OCI-LY1 (cell line): ENCODE data around the gene ZNF460.
A peak's percentile ranks its signal among the peaks of the same experiment; 100 is the strongest.

Experiments
- H2AFZ ChIP-seq: fragments of 200-600 bp; sonication (generic), shearing (Covaris generic); 2 replicates; pipeline ENCODE4 v1.6.0; 2014; ENCODE audit warnings: antibody characterized with exemption, mild to moderate bottlenecking, low read length
- H3F3A ChIP-seq: fragments of 200-600 bp; sonication (generic), shearing (Covaris generic); 2 replicates; pipeline ENCODE4 v1.6.0; 2014; ENCODE audit warnings: mild to moderate bottlenecking, antibody characterized with exemption, low read length, moderate library complexity; ENCODE audit not compliant: insufficient read depth
- H3K27ac ChIP-seq: fragments of 200-600 bp; sonication (generic); 2 replicates; pipeline ENCODE4 v1.5.1; 2014; ENCODE audit warnings: low read length, mixed run types, mild to moderate bottlenecking, low read depth; ENCODE audit not compliant: poor library complexity, severe bottlenecking
- H3K27me3 ChIP-seq: fragments of 200-600 bp; sonication (generic); 2 replicates; pipeline ENCODE4 v1.6.0; 2014; ENCODE audit warnings: antibody characterized with exemption, mild to moderate bottlenecking, low read length, moderate library complexity; ENCODE audit not compliant: insufficient read depth
- H3K36me3 ChIP-seq: fragments of 200-600 bp; sonication (generic); 2 replicates; pipeline ENCODE4 v1.6.1; 2014; ENCODE audit warnings: mild to moderate bottlenecking, antibody characterized with exemption, low read length, moderate library complexity, mixed read lengths; ENCODE audit not compliant: insufficient read depth
- H3K4me1 ChIP-seq: fragments of 200-600 bp; sonication (generic); 2 replicates; pipeline ENCODE4 v1.5.1; 2014; ENCODE audit warnings: mild to moderate bottlenecking, low read length, moderate library complexity; ENCODE audit not compliant: insufficient read depth, severe bottlenecking
- H3K4me2 ChIP-seq: fragments of 200-600 bp; sonication (generic), shearing (Covaris generic); 2 replicates; pipeline ENCODE4 v1.6.1; 2014; ENCODE audit warnings: low read length
- H3K4me3 ChIP-seq: fragments of 200-600 bp; sonication (generic); 2 replicates; pipeline ENCODE4 v1.5.1; 2014; ENCODE audit warnings: low read length, low read depth, mild to moderate bottlenecking, mixed read lengths; ENCODE audit not compliant: poor library complexity, severe bottlenecking
- H3K79me2 ChIP-seq: fragments of 200-600 bp; shearing (Covaris generic); 2 replicates; pipeline ENCODE4 v1.6.1; 2016; ENCODE audit warnings: mixed run types, low read length, mixed read lengths; ENCODE audit not compliant: insufficient read depth
- H3K9ac ChIP-seq: fragments of 200-600 bp; sonication (generic), shearing (Covaris generic); 2 replicates; pipeline ENCODE4 v1.6.1; 2014; ENCODE audit warnings: mild to moderate bottlenecking, low read length, mixed read lengths
- H3K9me2 ChIP-seq: fragments of 200-600 bp; sonication (generic), shearing (Covaris generic); 2 replicates; pipeline ENCODE4 v1.6.1; 2014; ENCODE audit warnings: low read depth, mild to moderate bottlenecking, low read length, mixed read lengths
- H3K9me3 ChIP-seq: fragments of 200-600 bp; shearing (Covaris generic); 2 replicates; pipeline ENCODE4 v1.6.1; 2014; ENCODE audit warnings: low read length, mixed read lengths
- H4K20me1 ChIP-seq: fragments of 200-600 bp; sonication (generic), shearing (Covaris generic); 2 replicates; pipeline ENCODE4 v1.6.0; 2016; ENCODE audit warnings: mild to moderate bottlenecking, low read length; ENCODE audit not compliant: insufficient read depth
- EZH2 ChIP-seq: fragments of 200-600 bp; sonication (generic), shearing (Covaris generic); IDR thresholded peaks from 2 replicates; pipeline ENCODE4 v1.8.0; 2017; ENCODE audit warnings: borderline replicate concordance, mixed run types, mild to moderate bottlenecking, antibody characterized with exemption, low read length, moderate library complexity, mixed read lengths
- TF ChIP-seq, protein P1 (sequence below): fragments of 200-600 bp; sonication (generic), shearing (Covaris generic); IDR thresholded peaks from 2 replicates; pipeline ENCODE4 v1.5.1; 2017; ENCODE audit warnings: mild to moderate bottlenecking, antibody characterized with exemption, low read length, moderate library complexity, mixed read lengths

Gene ZNF460

DNA sequence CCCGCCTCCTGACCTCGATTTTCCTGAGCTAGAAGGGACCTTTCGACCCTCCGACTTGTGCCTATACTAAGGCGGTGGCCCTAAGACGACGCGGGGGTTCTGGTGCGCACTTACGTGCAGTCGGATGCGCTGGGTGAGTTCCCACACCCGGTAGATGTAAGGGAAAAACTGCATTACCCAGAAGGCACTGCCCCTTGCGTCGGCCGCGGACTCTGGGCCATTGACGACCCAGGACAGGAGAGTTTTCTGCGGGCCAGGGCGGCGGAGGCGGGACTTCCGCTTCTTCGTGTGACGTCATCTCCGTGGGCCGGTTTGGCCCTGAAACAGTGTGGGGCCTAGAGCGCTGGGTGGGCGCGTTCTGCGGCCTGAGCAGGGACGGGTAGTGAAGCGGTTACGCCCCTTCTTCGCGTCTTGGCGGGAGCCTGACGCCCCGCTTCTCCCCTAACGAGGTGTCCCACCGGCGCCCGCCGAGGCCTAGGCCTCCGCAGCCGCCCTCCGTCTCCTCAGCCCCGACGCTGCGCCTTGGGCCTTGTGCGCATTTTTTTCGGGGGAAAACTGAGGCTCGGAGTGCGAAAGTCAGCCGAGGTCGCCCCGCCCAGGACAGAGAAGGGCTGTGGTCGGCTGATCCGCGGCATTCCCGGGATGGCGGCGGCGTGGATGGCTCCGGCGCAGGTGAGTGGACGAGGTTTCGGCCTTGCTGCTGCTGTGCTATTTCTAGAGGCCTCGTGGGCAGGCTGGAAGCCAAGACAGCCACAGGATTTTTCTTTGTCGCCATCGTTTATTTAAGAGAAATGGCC lies at the start of gene ZNF460:
TSS of gene ZNF460 (plus strand) at position 321 of the 797 bp plus-strand sequence. CDS start at position 643, 322 bp downstream.
- H4K20me1 ChIP-seq, result no peaks in the 10 kb centered on the region
- no peak for TF ChIP-seq EZH2
- TF ChIP-seq, protein P1, sequence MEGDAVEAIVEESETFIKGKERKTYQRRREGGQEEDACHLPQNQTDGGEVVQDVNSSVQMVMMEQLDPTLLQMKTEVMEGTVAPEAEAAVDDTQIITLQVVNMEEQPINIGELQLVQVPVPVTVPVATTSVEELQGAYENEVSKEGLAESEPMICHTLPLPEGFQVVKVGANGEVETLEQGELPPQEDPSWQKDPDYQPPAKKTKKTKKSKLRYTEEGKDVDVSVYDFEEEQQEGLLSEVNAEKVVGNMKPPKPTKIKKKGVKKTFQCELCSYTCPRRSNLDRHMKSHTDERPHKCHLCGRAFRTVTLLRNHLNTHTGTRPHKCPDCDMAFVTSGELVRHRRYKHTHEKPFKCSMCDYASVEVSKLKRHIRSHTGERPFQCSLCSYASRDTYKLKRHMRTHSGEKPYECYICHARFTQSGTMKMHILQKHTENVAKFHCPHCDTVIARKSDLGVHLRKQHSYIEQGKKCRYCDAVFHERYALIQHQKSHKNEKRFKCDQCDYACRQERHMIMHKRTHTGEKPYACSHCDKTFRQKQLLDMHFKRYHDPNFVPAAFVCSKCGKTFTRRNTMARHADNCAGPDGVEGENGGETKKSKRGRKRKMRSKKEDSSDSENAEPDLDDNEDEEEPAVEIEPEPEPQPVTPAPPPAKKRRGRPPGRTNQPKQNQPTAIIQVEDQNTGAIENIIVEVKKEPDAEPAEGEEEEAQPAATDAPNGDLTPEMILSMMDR, result no peak

DNA sequence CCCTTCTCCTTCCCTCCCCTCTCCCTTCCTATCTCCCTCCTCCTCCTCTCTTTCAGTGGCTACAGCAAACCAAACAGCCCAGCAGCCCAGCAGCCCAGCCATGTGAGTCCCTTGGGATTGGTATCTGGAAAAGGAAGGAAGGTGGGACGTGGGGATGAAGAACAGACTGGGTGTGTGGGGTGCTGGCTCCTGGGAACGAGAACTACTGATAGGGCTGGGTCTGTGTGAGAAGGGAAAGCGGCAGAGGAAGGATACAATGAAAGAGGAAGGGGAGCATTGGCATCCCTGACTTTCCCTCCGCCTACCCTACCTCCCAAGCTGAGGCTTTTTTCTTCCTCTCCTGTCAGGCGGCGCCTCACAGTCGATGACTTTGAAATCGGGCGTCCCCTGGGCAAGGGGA lies 48.6 kb upstream of the ZNF460 start:
- H3K4me1 ChIP-seq, result peaks cover 5% of the 10 kb centered on the region
- TF ChIP-seq EZH2, result no peak
- TF ChIP-seq, protein P1, result no peak
- no peaks in the 10 kb centered on the region for H4K20me1 ChIP-seq
- H3K4me2 ChIP-seq, result no peak overlapping the region
- H3K9me3 ChIP-seq, result no peaks in the 10 kb centered on the region
- H3K79me2 ChIP-seq, result no peaks in the 10 kb centered on the region
- H3K9me2 ChIP-seq, result no peaks in the 10 kb centered on the region
- H3K9ac ChIP-seq, result no peak overlapping the region
- no peak overlapping the region for H3K27ac ChIP-seq
- H3K36me3 ChIP-seq, result no peaks in the 10 kb centered on the region
- H3K4me3 ChIP-seq, result no peak overlapping the region
- H3K27me3 ChIP-seq, result peaks cover 4% of the 10 kb centered on the region; the same call in 1 of the 2 replicates
- no peak overlapping the region for H2AFZ ChIP-seq
- no peaks in the 10 kb centered on the region for H3F3A ChIP-seq

More for the DNA sequence above, at the start of gene ZNF460:
- Histone ChIP-seq H2AFZ (peak within 1 kb of the TSS; percentile 47), H3K4me2 (peak within 1 kb of the TSS; percentile 99), H3K27me3 (no peaks in the 10 kb centered on the region), H3K4me3 (peak within 1 kb of the TSS; percentile 86), H3K9ac (peak within 1 kb of the TSS; percentile 96), H3K4me1 (peaks cover 25% of the 10 kb centered on the region), H3F3A (no peaks in the 10 kb centered on the region), H3K27ac (peak within 1 kb of the TSS; percentile 92), H3K79me2 (peaks cover 32% of the 10 kb centered on the region), H3K9me2 (no peaks in the 10 kb centered on the region), H3K9me3 (no peaks in the 10 kb centered on the region), H3K36me3 (peaks cover 25% of the 10 kb centered on the region)

DNA sequence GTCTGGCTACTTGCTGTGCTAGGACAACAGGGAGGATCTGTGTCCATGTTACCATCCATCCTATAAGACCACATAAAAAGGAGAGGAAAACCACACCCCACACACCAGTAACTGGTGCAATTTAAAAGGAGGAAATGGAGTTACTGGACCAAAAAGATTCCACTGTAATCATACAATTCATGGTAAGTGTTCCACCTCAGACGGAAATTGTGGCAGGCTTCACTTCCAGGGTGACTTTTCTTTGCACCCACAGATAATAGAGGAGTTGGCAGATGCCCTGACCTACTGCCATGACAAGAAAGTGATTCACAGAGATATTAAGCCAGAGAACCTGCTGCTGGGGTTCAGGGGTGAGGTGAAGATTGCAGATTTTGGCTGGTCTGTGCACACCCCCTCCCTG lies 47.1 kb upstream of the ZNF460 start:
- H4K20me1 ChIP-seq, result no peaks in the 10 kb centered on the region
- H3F3A ChIP-seq, result no peaks in the 10 kb centered on the region
- peaks cover 5% of the 10 kb centered on the region for H3K4me1 ChIP-seq
- no peak overlapping the region for H3K9ac ChIP-seq
- H3K4me3 ChIP-seq, result no peak overlapping the region
- H3K36me3 ChIP-seq, result no peaks in the 10 kb centered on the region
- H3K27ac ChIP-seq, result no peak overlapping the region
- no peaks in the 10 kb centered on the region for H3K9me2 ChIP-seq
- TF ChIP-seq, protein P1, result no peak
- TF ChIP-seq EZH2, result no peak
- H3K27me3 ChIP-seq, result peaks cover 4% of the 10 kb centered on the region; the same call in 1 of the 2 replicates
- no peak overlapping the region for H2AFZ ChIP-seq
- no peaks in the 10 kb centered on the region for H3K9me3 ChIP-seq
- no peaks in the 10 kb centered on the region for H3K79me2 ChIP-seq
- H3K4me2 ChIP-seq, result no peak overlapping the region
